Testis (tissue), 2 donors: ENCODE measurements around the gene MAGEB2.

Source experiments
- POLR2A ChIP-seq: fragments of 450-650 bp; IDR thresholded peaks from one replicate; pipeline ENCODE4 v1.6.1; 2017; ENCODE audit warnings: antibody characterized with exemption, mild to moderate bottlenecking, moderate library complexity
- TF ChIP-seq, protein P1 (sequence below), 3 experiments: fragments of 450-650 bp in 2 of 3; fragments of 200-600 bp in 1 of 3; sonication (generic) in 1 of 3; IDR thresholded peaks; one replicate each; pipeline ENCODE4 v1.5.1; 2016 to 2019; ENCODE audit warnings: antibody characterized with exemption in 3 of 3, mild to moderate bottlenecking in 2 of 3, moderate library complexity in 1 of 3

DNA sequence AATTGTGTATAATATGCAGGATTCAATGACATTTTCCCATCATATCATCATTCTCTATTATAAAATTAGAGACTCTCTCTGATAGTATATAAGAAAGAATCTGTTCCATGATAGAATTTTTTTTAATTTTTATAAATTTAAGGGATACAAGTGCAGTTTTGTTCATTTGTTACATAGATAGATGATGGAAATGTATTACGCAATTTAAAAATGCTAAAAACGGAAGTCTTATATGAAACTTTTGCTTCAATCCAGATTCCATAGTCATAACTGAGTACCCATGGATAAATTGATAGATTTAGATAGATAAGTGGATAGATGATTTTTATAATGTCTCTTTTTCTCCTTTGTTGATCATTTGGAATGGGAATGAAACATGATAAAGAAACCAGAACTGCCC lies 24.9 kb upstream of the MAGEB2 start:
- TF ChIP-seq, protein P1, sequence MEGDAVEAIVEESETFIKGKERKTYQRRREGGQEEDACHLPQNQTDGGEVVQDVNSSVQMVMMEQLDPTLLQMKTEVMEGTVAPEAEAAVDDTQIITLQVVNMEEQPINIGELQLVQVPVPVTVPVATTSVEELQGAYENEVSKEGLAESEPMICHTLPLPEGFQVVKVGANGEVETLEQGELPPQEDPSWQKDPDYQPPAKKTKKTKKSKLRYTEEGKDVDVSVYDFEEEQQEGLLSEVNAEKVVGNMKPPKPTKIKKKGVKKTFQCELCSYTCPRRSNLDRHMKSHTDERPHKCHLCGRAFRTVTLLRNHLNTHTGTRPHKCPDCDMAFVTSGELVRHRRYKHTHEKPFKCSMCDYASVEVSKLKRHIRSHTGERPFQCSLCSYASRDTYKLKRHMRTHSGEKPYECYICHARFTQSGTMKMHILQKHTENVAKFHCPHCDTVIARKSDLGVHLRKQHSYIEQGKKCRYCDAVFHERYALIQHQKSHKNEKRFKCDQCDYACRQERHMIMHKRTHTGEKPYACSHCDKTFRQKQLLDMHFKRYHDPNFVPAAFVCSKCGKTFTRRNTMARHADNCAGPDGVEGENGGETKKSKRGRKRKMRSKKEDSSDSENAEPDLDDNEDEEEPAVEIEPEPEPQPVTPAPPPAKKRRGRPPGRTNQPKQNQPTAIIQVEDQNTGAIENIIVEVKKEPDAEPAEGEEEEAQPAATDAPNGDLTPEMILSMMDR (IDR thresholded peaks at IDR 0.05), result no peak
- TF ChIP-seq POLR2A, result no peak
